HepG2 (cell line): Measurements from ENCODE around the gene RERE. TPM values are rescaled to one million over a fixed set of nuclear protein-coding genes. Genes with fewer than 3 reads are reported as not detected.

Experiments used
- ATAC-seq: fragments of 200-7000 bp; cut with Tn5 transposase; 3 replicates; pipeline ENCODE4 v1.9.1; 2020; ENCODE audit warnings: mild to moderate bottlenecking, moderate library complexity
- BruUV-seq: library from RNA; stranded (reverse); fragments of 400-500 nt; replicated peaks from 2 replicates; lab custom pipeline; 2021; lab: Mats Ljungman, UMichigan
- CTCF ChIA-PET: fragments of 300-600 bp; formaldehyde crosslinking; extraction: SDS; loops from one replicate; lab custom pipeline; 2021; ENCODE audit warnings: low total read pairs, inconsistent platforms, low intra/inter-chr PET ratio; lab: Yijun Ruan, JAX
- POLR2A ChIA-PET: fragments of 350-600 bp; sonication (Branson Sonifier 250); formaldehyde crosslinking; loops from one replicate; lab custom pipeline; 2020; ENCODE audit warnings: antibody characterized with exemption, inconsistent platforms; lab: Yijun Ruan, JAX
- DNase-seq: peaks from one replicate; pipeline ENCODE4 v3.0.0-alpha.2; 2015; ENCODE audit warnings: low spot score
- FAIRE-seq: peaks from 3 replicates; lab custom pipeline; 2011; peaks lifted over from hg19 to GRCh38; lab: Jason Lieb, UNC
- H2AFZ ChIP-seq: one replicate; pipeline ENCODE4 v1.6.1; 2011; ENCODE audit warnings: low read length, inconsistent platforms
- H3K27ac ChIP-seq: fragments of 300-600 bp; 3 replicates; pipeline ENCODE4 v1.8.0; 2011; ENCODE audit warnings: mixed run types, mild to moderate bottlenecking, mixed read lengths, low read length, inconsistent platforms; ENCODE audit not compliant: insufficient read depth; ENCODE audit errors: extremely low read length
- H3K27me3 ChIP-seq, 2 experiments: fragments of 200-600 bp in 1 of 2; 2 replicates in 1 of 2; 3 replicates in 1 of 2; pipeline versions ENCODE4 v1.6.0 to v1.8.0; 2011; ENCODE audit warnings: low read length in 2 of 2, mild to moderate bottlenecking in 2 of 2, moderate library complexity in 2 of 2, inconsistent platforms in 1 of 2; ENCODE audit not compliant: insufficient read depth in 2 of 2, control insufficient read depth in 1 of 2
- H3K36me3 ChIP-seq, 2 experiments: fragments of 200-600 bp in 1 of 2; replicated peaks in 1 of 2; 2 replicates in 1 of 2; 3 replicates in 1 of 2; pipeline versions ENCODE4 v1.5.1 to v1.8.0; 2011; ENCODE audit warnings: low read length in 2 of 2, inconsistent platforms in 1 of 2; ENCODE audit not compliant: insufficient read depth in 2 of 2, control insufficient read depth in 1 of 2
- H3K4me1 ChIP-seq: 2 replicates; pipeline ENCODE4 v1.5.1; 2012; ENCODE audit warnings: low read length, inconsistent platforms; ENCODE audit not compliant: insufficient read depth
- H3K4me2 ChIP-seq: 2 replicates; pipeline ENCODE4 v1.6.0; 2011; ENCODE audit warnings: low read depth, low read length, inconsistent platforms
- H3K4me3 ChIP-seq, 3 experiments: fragments of 200-600 bp in 1 of 3; sonication (generic), shearing (Covaris generic) in 1 of 3; replicated peaks in 1 of 3; 2 replicates each; pipeline ENCODE4 v1.5.1; 2011 to 2016; ENCODE audit warnings: low read length in 3 of 3, inconsistent platforms in 2 of 3, low read depth in 2 of 3, mild to moderate bottlenecking in 2 of 3, control low read depth in 1 of 3, mixed read lengths in 1 of 3; ENCODE audit not compliant: insufficient read depth in 1 of 3
- H3K79me2 ChIP-seq: one replicate; pipeline ENCODE4 v1.6.1; 2011; ENCODE audit warnings: low read length, inconsistent platforms; ENCODE audit not compliant: insufficient read depth
- H3K9ac ChIP-seq: 2 replicates; pipeline ENCODE4 v1.6.0; 2011; ENCODE audit warnings: mild to moderate bottlenecking, low read depth, low read length, inconsistent platforms; ENCODE audit not compliant: insufficient read depth
- H3K9me3 ChIP-seq: 2 replicates; pipeline ENCODE4 v1.5.1; 2012; ENCODE audit warnings: mild to moderate bottlenecking, low read length
- H4K20me1 ChIP-seq: 2 replicates; pipeline ENCODE4 v1.6.0; 2011; ENCODE audit warnings: inconsistent platforms, mild to moderate bottlenecking, low read length, moderate library complexity; ENCODE audit not compliant: insufficient read depth
- BRCA1 ChIP-seq: sonication (generic); formaldehyde crosslinking; IDR thresholded peaks from 2 replicates; pipeline ENCODE4 v1.4.0; 2020; ENCODE audit warnings: missing genetic modification reagents
- CHD4 ChIP-seq: fragments of 200-600 bp; sonication (generic); IDR thresholded peaks from 2 replicates; pipeline ENCODE4 v1.7.0; 2017; ENCODE audit warnings: mild to moderate bottlenecking, low read length, borderline replicate concordance
- FOXM1 ChIP-seq: sonication (generic); formaldehyde crosslinking; IDR thresholded peaks from 2 replicates; pipeline ENCODE4 v1.5.0; 2020; ENCODE audit warnings: missing genetic modification reagents
- KDM6A ChIP-seq: IDR thresholded peaks from 2 replicates; pipeline ENCODE4 v1.6.1; 2016; ENCODE audit warnings: low read depth
- MAF1 ChIP-seq: sonication (generic); formaldehyde crosslinking; IDR thresholded peaks from 2 replicates; pipeline ENCODE4 v1.5.0; 2020; ENCODE audit warnings: missing genetic modification reagents, borderline replicate concordance
- PITX1 ChIP-seq: sonication (generic); formaldehyde crosslinking; IDR thresholded peaks from 2 replicates; pipeline ENCODE4 v1.5.1; 2020; ENCODE audit warnings: mild to moderate bottlenecking, missing genetic modification reagents
- POLR2AphosphoS5 ChIP-seq: IDR thresholded peaks from 2 replicates; pipeline ENCODE4 v1.6.1; 2012; ENCODE audit warnings: low read depth, low read length
- RARA ChIP-seq: IDR thresholded peaks from 2 replicates; pipeline ENCODE4 v1.6.1; 2016; ENCODE audit warnings: missing genetic modification reagents, missing compliant biosample characterization
- TAF15 ChIP-seq: fragments of 200-400 bp; formaldehyde crosslinking; IDR thresholded peaks from one replicate; pipeline ENCODE4 v1.6.1; 2018; ENCODE audit warnings: mild to moderate bottlenecking, low read depth, low read length; ENCODE audit not compliant: poor library complexity, severe bottlenecking
- YY1 ChIP-seq: IDR thresholded peaks from 2 replicates; pipeline ENCODE4 v1.6.1; 2011; ENCODE audit warnings: low read length, low read depth, moderate library complexity, mild to moderate bottlenecking; ENCODE audit not compliant: insufficient read depth, insufficient replicate concordance
- ZKSCAN1 ChIP-seq: fragments of 150-350 bp; IDR thresholded peaks from 2 replicates; pipeline ENCODE4 v1.6.1; 2014; ENCODE audit warnings: low read length
- ZNF143 ChIP-seq: sonication (generic); formaldehyde crosslinking; IDR thresholded peaks from 2 replicates; pipeline ENCODE4 v1.4.0; 2020; ENCODE audit warnings: missing genetic modification reagents
- ZNF260 ChIP-seq: sonication (generic); formaldehyde crosslinking; IDR thresholded peaks from 2 replicates; pipeline ENCODE4 v1.4.0; 2020; ENCODE audit warnings: missing genetic modification reagents, low read depth, mild to moderate bottlenecking, borderline replicate concordance
- ZSCAN30 ChIP-seq: sonication (generic); formaldehyde crosslinking; IDR thresholded peaks from 2 replicates; pipeline ENCODE4 v1.5.0; 2020; ENCODE audit warnings: mild to moderate bottlenecking, missing genetic modification reagents
- WGBS: methylation state at CpG from one replicate; pipeline ENCODE4 v1.1.6; 2017; ENCODE audit warnings: low lambda C conversion rate; 5-methylcytosine and 5-hydroxymethylcytosine counted together
- in situ Hi-C: cut with HindIII; loops from 2 replicates; pipeline ENCODE4 v1.10.0; 2017; ENCODE audit warnings: low pct_unique_long_range_greater_than_20kb; ENCODE audit not compliant: extremely low pct_ligation_motif_present
- intact Hi-C: fragments of 100-400 bp; cut with micrococcal nuclease; formaldehyde crosslinking; loops from one replicate; pipeline ENCODE4 v1.10.0; 2022; ENCODE audit not compliant: unreplicated experiment
- polyA plus RNA-seq, 8 experiments: library from polyadenylated mRNA; depleted of rRNA in 3 of 8; stranded (reverse) in 7 of 8; unstranded in 1 of 8; fragments of >200 nt; fragmentation: Illumina TruSeq in 4 of 8; extraction: Trizol in 4 of 8; gene quantifications; 2 replicates each; pipeline versions ENCODE4 v1.2.1 to v1.2.3, GENCODE V29; 2011 to 2016; ENCODE audit warnings: low read depth in 4 of 8, missing spikeins in 1 of 8, mixed read lengths in 1 of 8; ENCODE audit not compliant: insufficient read depth in 1 of 8
- total RNA-seq, 5 experiments: library from RNA; depleted of rRNA; stranded (reverse); fragments of >200 nt; fragmentation: Illumina TruSeq; extraction: Trizol; gene quantifications; 2 replicates each; pipeline ENCODE4 v1.2.3, GENCODE V29; 2016; ENCODE audit warnings: low read depth in 1 of 5
- TF ChIP-seq, protein P1 (sequence below): sonication (generic); formaldehyde crosslinking; IDR thresholded peaks from 2 replicates; pipeline ENCODE4 v1.5.0; 2020; ENCODE audit warnings: missing genetic modification reagents
- TF ChIP-seq, protein P2 (sequence below): sonication (generic); formaldehyde crosslinking; IDR thresholded peaks from 2 replicates; pipeline ENCODE4 v1.5.0; 2020; ENCODE audit warnings: mild to moderate bottlenecking, missing genetic modification reagents, borderline replicate concordance
- TF ChIP-seq, protein P3 (sequence below): sonication (generic); formaldehyde crosslinking; IDR thresholded peaks from 2 replicates; pipeline ENCODE4 v1.4.0; 2020; ENCODE audit warnings: mild to moderate bottlenecking, missing genetic modification reagents

The RERE gene
- total and polyA plus RNA-seq, 2 of the 13 experiments (the other 11 are each of a cell fraction or from before 2014, with no cell fraction given) = 18.3 to 21.9 TPM

DNA sequence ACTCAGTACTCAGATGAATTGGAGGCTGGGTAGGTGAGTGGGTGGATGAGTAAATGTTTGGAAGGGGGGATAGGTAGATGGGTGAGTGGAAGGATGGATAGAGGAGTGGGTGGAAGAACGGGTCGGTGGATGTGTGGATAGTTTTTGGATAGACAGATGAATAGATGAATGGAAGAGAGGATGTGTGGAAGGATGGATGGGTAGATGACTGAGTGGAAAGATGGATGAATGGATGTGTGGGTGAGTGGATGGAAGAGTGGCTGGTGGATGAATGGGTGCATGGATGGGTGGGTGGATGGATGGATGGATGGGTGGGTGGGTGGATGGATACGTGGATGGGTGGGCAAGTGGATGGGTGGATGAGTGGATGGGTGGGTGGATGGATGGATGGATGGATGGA lies 495.8 kb downstream of the RERE start:
- in situ Hi-C loops = no loop called here
- no peak overlapping the region for H3K9ac ChIP-seq
- H3K27ac ChIP-seq = no peak overlapping the region
- no peak overlapping the region for H3K4me2 ChIP-seq
- BruUV-seq = no TSS peak
- intact Hi-C loops = no loop called here
- ATAC-seq (no peak), FAIRE-seq (no peak), DNase-seq (no peak)
- no peaks in the 10 kb centered on the region for H3K9me3 ChIP-seq
- no peak overlapping the region for H2AFZ ChIP-seq
- H3K27me3 ChIP-seq = peaks cover 3 to 38% of the 10 kb centered on the region in 2 experiments; a peak in 3 of 5 replicates
- WGBS = 5% methylated on average over 3 of the region's 3 CpGs
- H3K4me1 ChIP-seq = peaks cover 5% of the 10 kb centered on the region
- H3K79me2 ChIP-seq = no peaks in the 10 kb centered on the region
- TF ChIP-seq RARA (CRISPR knock-in tag) (no peak), ZSCAN30 (CRISPR knock-in tag) (no peak), ZNF143 (CRISPR knock-in tag) (no peak), TAF15 (no peak), POLR2AphosphoS5 (no peak), ZKSCAN1 (no peak), PITX1 (CRISPR knock-in tag) (no peak), FOXM1 (CRISPR knock-in tag) (no peak), YY1 (no peak), CHD4 (no peak), MAF1 (CRISPR knock-in tag) (no peak), BRCA1 (CRISPR knock-in tag) (no peak), KDM6A (no peak), ZNF260 (CRISPR knock-in tag) (no peak)
- TF ChIP-seq, protein P1, sequence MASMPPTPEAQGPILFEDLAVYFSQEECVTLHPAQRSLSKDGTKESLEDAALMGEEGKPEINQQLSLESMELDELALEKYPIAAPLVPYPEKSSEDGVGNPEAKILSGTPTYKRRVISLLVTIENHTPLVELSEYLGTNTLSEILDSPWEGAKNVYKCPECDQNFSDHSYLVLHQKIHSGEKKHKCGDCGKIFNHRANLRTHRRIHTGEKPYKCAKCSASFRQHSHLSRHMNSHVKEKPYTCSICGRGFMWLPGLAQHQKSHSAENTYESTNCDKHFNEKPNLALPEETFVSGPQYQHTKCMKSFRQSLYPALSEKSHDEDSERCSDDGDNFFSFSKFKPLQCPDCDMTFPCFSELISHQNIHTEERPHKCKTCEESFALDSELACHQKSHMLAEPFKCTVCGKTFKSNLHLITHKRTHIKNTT (CRISPR knock-in tag) = no peak
- TF ChIP-seq, protein P2, sequence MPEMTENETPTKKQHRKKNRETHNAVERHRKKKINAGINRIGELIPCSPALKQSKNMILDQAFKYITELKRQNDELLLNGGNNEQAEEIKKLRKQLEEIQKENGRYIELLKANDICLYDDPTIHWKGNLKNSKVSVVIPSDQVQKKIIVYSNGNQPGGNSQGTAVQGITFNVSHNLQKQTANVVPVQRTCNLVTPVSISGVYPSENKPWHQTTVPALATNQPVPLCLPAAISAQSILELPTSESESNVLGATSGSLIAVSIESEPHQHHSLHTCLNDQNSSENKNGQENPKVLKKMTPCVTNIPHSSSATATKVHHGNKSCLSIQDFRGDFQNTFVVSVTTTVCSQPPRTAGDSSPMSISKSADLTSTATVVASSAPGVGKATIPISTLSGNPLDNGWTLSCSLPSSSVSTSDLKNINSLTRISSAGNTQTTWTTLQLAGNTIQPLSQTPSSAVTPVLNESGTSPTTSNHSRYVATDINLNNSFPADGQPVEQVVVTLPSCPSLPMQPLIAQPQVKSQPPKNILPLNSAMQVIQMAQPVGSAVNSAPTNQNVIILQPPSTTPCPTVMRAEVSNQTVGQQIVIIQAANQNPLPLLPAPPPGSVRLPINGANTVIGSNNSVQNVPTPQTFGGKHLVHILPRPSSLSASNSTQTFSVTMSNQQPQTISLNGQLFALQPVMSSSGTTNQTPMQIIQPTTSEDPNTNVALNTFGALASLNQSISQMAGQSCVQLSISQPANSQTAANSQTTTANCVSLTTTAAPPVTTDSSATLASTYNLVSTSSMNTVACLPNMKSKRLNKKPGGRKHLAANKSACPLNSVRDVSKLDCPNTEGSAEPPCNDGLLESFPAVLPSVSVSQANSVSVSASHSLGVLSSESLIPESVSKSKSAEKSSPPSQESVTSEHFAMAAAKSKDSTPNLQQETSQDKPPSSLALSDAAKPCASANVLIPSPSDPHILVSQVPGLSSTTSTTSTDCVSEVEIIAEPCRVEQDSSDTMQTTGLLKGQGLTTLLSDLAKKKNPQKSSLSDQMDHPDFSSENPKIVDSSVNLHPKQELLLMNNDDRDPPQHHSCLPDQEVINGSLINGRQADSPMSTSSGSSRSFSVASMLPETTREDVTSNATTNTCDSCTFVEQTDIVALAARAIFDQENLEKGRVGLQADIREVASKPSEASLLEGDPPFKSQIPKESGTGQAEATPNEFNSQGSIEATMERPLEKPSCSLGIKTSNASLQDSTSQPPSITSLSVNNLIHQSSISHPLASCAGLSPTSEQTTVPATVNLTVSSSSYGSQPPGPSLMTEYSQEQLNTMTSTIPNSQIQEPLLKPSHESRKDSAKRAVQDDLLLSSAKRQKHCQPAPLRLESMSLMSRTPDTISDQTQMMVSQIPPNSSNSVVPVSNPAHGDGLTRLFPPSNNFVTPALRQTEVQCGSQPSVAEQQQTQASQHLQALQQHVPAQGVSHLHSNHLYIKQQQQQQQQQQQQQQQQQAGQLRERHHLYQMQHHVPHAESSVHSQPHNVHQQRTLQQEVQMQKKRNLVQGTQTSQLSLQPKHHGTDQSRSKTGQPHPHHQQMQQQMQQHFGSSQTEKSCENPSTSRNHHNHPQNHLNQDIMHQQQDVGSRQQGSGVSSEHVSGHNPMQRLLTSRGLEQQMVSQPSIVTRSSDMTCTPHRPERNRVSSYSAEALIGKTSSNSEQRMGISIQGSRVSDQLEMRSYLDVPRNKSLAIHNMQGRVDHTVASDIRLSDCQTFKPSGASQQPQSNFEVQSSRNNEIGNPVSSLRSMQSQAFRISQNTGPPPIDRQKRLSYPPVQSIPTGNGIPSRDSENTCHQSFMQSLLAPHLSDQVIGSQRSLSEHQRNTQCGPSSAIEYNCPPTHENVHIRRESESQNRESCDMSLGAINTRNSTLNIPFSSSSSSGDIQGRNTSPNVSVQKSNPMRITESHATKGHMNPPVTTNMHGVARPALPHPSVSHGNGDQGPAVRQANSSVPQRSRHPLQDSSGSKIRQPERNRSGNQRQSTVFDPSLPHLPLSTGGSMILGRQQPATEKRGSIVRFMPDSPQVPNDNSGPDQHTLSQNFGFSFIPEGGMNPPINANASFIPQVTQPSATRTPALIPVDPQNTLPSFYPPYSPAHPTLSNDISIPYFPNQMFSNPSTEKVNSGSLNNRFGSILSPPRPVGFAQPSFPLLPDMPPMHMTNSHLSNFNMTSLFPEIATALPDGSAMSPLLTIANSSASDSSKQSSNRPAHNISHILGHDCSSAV = no peak
- TF ChIP-seq, protein P3, sequence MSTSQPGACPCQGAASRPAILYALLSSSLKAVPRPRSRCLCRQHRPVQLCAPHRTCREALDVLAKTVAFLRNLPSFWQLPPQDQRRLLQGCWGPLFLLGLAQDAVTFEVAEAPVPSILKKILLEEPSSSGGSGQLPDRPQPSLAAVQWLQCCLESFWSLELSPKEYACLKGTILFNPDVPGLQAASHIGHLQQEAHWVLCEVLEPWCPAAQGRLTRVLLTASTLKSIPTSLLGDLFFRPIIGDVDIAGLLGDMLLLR (CRISPR knock-in tag) = no peak
- ChIA-PET CTCF (no interaction called here), POLR2A (no interaction called here)
- no peak overlapping the region for H3K4me3 ChIP-seq
- H4K20me1 ChIP-seq = no peaks in the 10 kb centered on the region
- no peaks in the 10 kb centered on the region for H3K36me3 ChIP-seq
